ENCODE measurements around the gene SDS. TPM values are rescaled to one million over a fixed set of nuclear protein-coding genes. Genes with fewer than 3 reads are reported as not detected.

Gene SDS
- total and polyA plus RNA-seq, 2 of the 13 experiments (the other 11 are each of a cell fraction or from before 2014, with no cell fraction given) = not detected

DNA sequence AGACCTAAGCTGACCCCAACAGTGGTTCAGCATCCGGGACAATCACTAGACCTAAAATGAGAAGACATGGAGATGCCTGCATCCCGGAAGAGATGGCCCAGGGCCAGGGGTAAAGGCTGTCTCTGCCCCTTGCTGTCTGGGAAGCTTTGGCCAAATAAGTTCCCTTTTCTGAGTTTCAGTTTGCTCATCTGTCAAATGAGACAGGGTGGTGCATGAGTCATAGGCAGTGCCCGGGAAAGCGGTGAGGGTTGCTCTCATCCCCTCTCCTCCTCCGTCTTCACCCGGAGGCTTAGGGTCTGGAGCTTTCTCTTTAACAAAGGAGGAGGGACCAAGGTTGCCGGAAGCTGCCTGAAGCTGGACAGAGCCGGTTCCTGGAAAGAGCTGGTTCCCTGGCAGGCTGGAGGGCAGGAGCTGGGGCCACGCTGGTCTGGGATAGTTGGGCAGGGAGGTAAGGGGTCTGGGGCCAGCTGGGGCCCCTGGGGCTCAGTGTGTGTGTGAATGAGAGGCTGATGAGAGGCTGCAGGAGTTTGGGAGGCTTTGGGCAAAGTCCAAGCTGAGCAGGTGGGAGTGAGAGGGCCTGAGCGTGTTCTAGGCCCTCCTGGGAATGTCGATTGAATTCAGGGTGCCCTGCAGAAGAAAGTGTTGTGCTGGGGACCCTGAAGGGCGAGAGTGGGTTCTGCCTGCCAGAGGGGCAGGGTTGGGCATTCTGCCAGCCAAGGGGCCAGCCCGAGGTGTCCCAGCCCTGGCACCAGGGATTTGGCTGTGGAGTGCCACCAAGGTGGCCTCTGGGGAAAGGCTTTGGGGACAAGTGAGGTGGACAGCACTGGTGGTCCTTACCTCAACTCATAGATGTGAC, 18.6 kb upstream of the SDS start, which contains the start of gene SDSL (continued):
- TF ChIP-seq ZNF331 (CRISPR knock-in tag; IDR thresholded peaks at IDR 0.05) (no peak), ZBTB20 (CRISPR knock-in tag; IDR thresholded peaks at IDR 0.05; ENCODE audit: borderline replicate concordance, low read depth) (no peak), ZNF30 (CRISPR knock-in tag; IDR thresholded peaks at IDR 0.05) (no peak), POLR2A (IDR thresholded peaks at IDR 0.05; ENCODE audit: insufficient read depth in 1 of 2, low read depth in 2 of 2, low read length in 2 of 2) (peak in 1 of 2 experiments; percentile 56; a peak in 2 of 4 replicates), ZNF703 (CRISPR knock-in tag; IDR thresholded peaks at IDR 0.05; ENCODE audit: borderline replicate concordance) (no peak), MEIS2 (CRISPR knock-in tag; IDR thresholded peaks at IDR 0.05) (no peak), PAWR (CRISPR knock-in tag; IDR thresholded peaks at IDR 0.05; ENCODE audit: borderline replicate concordance) (no peak), MYC (CRISPR knock-in tag; IDR thresholded peaks at IDR 0.05; ENCODE audit: borderline replicate concordance) (peak; percentile 45; the same call in 1 of the 2 replicates), ZMYM4 (CRISPR knock-in tag; IDR thresholded peaks at IDR 0.05) (no peak), ISX (CRISPR knock-in tag; conservative IDR thresholded peaks at IDR 0.05) (no peak), ZNF615 (CRISPR knock-in tag; IDR thresholded peaks at IDR 0.05; ENCODE audit: borderline replicate concordance) (no peak), ZNF501 (CRISPR knock-in tag; IDR thresholded peaks at IDR 0.05) (no peak), MAFG (CRISPR knock-in tag; IDR thresholded peaks at IDR 0.05) (no peak), NFE2L2 (IDR thresholded peaks at IDR 0.05; ENCODE audit: low read length) (no peak), ARNTL (CRISPR knock-in tag; IDR thresholded peaks at IDR 0.05) (no peak), ZNF746 (CRISPR knock-in tag; IDR thresholded peaks at IDR 0.05) (no peak)
- TF ChIP-seq, protein P1, sequence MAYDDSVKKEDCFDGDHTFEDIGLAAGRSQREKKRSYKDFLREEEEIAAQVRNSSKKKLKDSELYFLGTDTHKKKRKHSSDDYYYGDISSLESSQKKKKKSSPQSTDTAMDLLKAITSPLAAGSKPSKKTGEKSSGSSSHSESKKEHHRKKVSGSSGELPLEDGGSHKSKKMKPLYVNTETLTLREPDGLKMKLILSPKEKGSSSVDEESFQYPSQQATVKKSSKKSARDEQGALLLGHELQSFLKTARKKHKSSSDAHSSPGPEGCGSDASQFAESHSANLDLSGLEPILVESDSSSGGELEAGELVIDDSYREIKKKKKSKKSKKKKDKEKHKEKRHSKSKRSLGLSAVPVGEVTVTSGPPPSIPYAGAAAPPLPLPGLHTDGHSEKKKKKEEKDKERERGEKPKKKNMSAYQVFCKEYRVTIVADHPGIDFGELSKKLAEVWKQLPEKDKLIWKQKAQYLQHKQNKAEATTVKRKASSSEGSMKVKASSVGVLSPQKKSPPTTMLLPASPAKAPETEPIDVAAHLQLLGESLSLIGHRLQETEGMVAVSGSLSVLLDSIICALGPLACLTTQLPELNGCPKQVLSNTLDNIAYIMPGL (CRISPR knock-in tag; IDR thresholded peaks at IDR 0.05; ENCODE audit: borderline replicate concordance in 1 of 2, low read depth in 1 of 2) = no peak
- TF ChIP-seq, protein P2, sequence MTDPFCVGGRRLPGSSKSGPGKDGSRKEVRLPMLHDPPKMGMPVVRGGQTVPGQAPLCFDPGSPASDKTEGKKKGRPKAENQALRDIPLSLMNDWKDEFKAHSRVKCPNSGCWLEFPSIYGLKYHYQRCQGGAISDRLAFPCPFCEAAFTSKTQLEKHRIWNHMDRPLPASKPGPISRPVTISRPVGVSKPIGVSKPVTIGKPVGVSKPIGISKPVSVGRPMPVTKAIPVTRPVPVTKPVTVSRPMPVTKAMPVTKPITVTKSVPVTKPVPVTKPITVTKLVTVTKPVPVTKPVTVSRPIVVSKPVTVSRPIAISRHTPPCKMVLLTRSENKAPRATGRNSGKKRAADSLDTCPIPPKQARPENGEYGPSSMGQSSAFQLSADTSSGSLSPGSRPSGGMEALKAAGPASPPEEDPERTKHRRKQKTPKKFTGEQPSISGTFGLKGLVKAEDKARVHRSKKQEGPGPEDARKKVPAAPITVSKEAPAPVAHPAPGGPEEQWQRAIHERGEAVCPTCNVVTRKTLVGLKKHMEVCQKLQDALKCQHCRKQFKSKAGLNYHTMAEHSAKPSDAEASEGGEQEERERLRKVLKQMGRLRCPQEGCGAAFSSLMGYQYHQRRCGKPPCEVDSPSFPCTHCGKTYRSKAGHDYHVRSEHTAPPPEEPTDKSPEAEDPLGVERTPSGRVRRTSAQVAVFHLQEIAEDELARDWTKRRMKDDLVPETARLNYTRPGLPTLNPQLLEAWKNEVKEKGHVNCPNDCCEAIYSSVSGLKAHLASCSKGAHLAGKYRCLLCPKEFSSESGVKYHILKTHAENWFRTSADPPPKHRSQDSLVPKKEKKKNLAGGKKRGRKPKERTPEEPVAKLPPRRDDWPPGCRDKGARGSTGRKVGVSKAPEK (CRISPR knock-in tag; IDR thresholded peaks at IDR 0.05; ENCODE audit: borderline replicate concordance) = no peak
- TF ChIP-seq, protein P3, sequence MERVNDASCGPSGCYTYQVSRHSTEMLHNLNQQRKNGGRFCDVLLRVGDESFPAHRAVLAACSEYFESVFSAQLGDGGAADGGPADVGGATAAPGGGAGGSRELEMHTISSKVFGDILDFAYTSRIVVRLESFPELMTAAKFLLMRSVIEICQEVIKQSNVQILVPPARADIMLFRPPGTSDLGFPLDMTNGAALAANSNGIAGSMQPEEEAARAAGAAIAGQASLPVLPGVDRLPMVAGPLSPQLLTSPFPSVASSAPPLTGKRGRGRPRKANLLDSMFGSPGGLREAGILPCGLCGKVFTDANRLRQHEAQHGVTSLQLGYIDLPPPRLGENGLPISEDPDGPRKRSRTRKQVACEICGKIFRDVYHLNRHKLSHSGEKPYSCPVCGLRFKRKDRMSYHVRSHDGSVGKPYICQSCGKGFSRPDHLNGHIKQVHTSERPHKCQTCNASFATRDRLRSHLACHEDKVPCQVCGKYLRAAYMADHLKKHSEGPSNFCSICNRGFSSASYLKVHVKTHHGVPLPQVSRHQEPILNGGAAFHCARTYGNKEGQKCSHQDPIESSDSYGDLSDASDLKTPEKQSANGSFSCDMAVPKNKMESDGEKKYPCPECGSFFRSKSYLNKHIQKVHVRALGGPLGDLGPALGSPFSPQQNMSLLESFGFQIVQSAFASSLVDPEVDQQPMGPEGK (CRISPR knock-in tag; IDR thresholded peaks at IDR 0.05) = no peak
- TF ChIP-seq, protein P4, sequence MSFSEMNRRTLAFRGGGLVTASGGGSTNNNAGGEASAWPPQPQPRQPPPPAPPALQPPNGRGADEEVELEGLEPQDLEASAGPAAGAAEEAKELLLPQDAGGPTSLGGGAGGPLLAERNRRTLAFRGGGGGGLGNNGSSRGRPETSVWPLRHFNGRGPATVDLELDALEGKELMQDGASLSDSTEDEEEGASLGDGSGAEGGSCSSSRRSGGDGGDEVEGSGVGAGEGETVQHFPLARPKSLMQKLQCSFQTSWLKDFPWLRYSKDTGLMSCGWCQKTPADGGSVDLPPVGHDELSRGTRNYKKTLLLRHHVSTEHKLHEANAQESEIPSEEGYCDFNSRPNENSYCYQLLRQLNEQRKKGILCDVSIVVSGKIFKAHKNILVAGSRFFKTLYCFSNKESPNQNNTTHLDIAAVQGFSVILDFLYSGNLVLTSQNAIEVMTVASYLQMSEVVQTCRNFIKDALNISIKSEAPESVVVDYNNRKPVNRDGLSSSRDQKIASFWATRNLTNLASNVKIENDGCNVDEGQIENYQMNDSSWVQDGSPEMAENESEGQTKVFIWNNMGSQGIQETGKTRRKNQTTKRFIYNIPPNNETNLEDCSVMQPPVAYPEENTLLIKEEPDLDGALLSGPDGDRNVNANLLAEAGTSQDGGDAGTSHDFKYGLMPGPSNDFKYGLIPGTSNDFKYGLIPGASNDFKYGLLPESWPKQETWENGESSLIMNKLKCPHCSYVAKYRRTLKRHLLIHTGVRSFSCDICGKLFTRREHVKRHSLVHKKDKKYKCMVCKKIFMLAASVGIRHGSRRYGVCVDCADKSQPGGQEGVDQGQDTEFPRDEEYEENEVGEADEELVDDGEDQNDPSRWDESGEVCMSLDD (CRISPR knock-in tag; IDR thresholded peaks at IDR 0.05; ENCODE audit: borderline replicate concordance) = no peak
